DND-41 (cell line): ENCODE measurements around the gene CAPN2.

Experiments
- ATAC-seq: fragments of 200-7000 bp; cut with Tn5 transposase; 3 replicates; pipeline ENCODE4 v1.9.1; 2021; ENCODE audit warnings: low read depth; ENCODE audit not compliant: insufficient read depth
- DNase-seq: peaks from one replicate; pipeline ENCODE4 v3.0.0-alpha.2; 2020
- H2AFZ ChIP-seq: 2 replicates; pipeline ENCODE4 v1.6.0; 2012; ENCODE audit warnings: low read depth, low read length
- H3K27ac ChIP-seq: 2 replicates; pipeline ENCODE4 v1.5.1; 2012; ENCODE audit warnings: low read length, inconsistent platforms
- H3K27me3 ChIP-seq: fragments of 200-600 bp; sonication (generic); 2 replicates; pipeline ENCODE4 v1.6.0; 2012; ENCODE audit warnings: low read length, mild to moderate bottlenecking, inconsistent platforms; ENCODE audit not compliant: insufficient read depth, poor library complexity
- H3K36me3 ChIP-seq: 2 replicates; pipeline ENCODE4 v1.5.1; 2012; ENCODE audit warnings: low read length, inconsistent platforms; ENCODE audit not compliant: insufficient read depth
- H3K4me1 ChIP-seq: 2 replicates; pipeline ENCODE4 v1.5.1; 2012; ENCODE audit warnings: mild to moderate bottlenecking, low read length; ENCODE audit not compliant: insufficient read depth
- H3K4me2 ChIP-seq: 2 replicates; pipeline ENCODE4 v1.6.0; 2012; ENCODE audit warnings: mild to moderate bottlenecking, moderate library complexity, low read length, inconsistent platforms; ENCODE audit not compliant: insufficient read depth
- H3K4me3 ChIP-seq, 2 experiments: fragments of 200-600 bp in 1 of 2; shearing (Covaris generic) in 1 of 2; 2 replicates each; pipeline ENCODE4 v1.5.1; 2012 to 2016; ENCODE audit warnings: inconsistent platforms in 2 of 2, low read length in 2 of 2, mild to moderate bottlenecking in 2 of 2, low read depth in 1 of 2, moderate library complexity in 1 of 2
- H3K79me2 ChIP-seq: 2 replicates; pipeline ENCODE4 v1.6.0; 2012; ENCODE audit warnings: low read length, inconsistent platforms; ENCODE audit not compliant: insufficient read depth
- H3K9ac ChIP-seq: 2 replicates; pipeline ENCODE4 v1.6.0; 2012; ENCODE audit warnings: low read depth, mild to moderate bottlenecking, inconsistent platforms, low read length, moderate library complexity
- H3K9me3 ChIP-seq: 2 replicates; pipeline ENCODE4 v1.5.1; 2012; ENCODE audit warnings: low read length, moderate library complexity, mild to moderate bottlenecking, inconsistent platforms; ENCODE audit not compliant: insufficient read depth, severe bottlenecking
- H4K20me1 ChIP-seq: 2 replicates; pipeline ENCODE4 v1.6.0; 2012; ENCODE audit warnings: low read length; ENCODE audit not compliant: insufficient read depth
- EZH2 ChIP-seq: IDR thresholded peaks from 3 replicates; pipeline ENCODE4 v1.6.1; 2012; ENCODE audit warnings: borderline replicate concordance, low read depth, mild to moderate bottlenecking, moderate library complexity, low read length, inconsistent platforms; ENCODE audit not compliant: severe bottlenecking
- TF ChIP-seq, protein P1 (sequence below): IDR thresholded peaks from 2 replicates; pipeline ENCODE4 v1.5.1; 2012; ENCODE audit warnings: borderline replicate concordance, low read length, moderate library complexity, mild to moderate bottlenecking; ENCODE audit not compliant: poor library complexity, severe bottlenecking; ENCODE audit errors: extremely low read depth

Gene CAPN2

DNA sequence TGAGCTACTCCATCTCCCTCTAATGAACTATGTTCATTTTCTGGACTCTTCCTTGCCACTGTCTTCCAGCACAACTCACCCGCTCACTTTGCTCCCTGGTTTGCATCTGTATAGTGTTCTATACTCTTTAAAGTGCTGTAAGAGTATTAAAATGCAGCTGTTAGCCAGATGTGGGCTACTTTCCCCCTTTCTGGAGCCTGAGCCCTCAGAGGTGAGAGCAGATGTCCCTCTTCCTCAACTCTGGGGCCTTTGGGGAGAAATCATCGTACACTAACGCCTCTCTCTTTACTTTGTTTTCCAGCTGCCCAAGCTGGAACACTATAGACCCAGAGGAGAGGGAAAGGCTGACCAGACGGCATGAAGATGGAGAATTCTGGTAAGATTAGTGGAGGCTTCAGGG is 39.4 kb downstream of the CAPN2 start:
- no peak overlapping the region for H3K9ac ChIP-seq
- peaks cover 3% of the 10 kb centered on the region for H3K27me3 ChIP-seq
- H2AFZ ChIP-seq = no peak overlapping the region
- no peak overlapping the region for H3K4me2 ChIP-seq
- H3K36me3 ChIP-seq = no peaks in the 10 kb centered on the region
- H3K79me2 ChIP-seq = no peaks in the 10 kb centered on the region
- H3K4me1 ChIP-seq = peaks cover 4% of the 10 kb centered on the region
- ATAC-seq (no peak), DNase-seq (no peak)
- TF ChIP-seq, protein P1, sequence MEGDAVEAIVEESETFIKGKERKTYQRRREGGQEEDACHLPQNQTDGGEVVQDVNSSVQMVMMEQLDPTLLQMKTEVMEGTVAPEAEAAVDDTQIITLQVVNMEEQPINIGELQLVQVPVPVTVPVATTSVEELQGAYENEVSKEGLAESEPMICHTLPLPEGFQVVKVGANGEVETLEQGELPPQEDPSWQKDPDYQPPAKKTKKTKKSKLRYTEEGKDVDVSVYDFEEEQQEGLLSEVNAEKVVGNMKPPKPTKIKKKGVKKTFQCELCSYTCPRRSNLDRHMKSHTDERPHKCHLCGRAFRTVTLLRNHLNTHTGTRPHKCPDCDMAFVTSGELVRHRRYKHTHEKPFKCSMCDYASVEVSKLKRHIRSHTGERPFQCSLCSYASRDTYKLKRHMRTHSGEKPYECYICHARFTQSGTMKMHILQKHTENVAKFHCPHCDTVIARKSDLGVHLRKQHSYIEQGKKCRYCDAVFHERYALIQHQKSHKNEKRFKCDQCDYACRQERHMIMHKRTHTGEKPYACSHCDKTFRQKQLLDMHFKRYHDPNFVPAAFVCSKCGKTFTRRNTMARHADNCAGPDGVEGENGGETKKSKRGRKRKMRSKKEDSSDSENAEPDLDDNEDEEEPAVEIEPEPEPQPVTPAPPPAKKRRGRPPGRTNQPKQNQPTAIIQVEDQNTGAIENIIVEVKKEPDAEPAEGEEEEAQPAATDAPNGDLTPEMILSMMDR = no peak
- no peak for TF ChIP-seq EZH2
- H4K20me1 ChIP-seq = no peaks in the 10 kb centered on the region
- H3K27ac ChIP-seq = no peak overlapping the region
- no peak overlapping the region for H3K4me3 ChIP-seq
- H3K9me3 ChIP-seq = no peaks in the 10 kb centered on the region

DNA sequence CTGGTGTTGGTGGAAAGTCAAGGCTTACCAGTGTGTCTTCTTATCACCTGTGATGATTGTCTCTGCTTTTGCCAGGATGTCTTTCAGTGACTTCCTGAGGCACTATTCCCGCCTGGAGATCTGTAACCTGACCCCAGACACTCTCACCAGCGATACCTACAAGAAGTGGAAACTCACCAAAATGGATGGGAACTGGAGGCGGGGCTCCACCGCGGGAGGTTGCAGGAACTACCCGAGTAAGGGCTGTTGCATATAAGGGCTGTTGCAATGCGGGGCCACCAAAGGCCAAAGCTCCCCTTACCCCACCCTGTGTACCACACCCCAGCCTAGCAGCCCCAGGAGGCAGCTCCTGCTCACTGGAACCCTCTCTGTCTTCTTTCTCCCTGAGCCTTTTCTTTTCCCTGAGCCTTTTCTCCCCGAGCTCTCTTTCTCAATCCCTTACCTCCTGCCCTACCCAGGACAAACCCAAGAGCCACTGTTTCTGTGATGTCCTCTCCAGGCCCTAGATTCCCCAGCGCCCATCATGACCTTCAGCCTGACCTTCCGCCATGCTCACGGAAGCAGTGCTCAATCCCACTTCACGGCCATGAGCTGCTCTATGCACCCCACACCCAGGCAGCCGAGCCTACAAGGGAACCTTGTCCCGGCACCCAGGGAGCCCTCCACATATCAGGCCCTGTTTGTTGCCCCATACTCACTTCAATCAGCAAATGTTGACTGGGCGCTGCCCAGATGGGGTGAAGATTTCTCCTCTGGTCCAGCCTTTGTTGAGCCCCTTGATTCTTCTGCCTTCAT is 40.6 kb downstream of the CAPN2 start:
- Histone ChIP-seq H2AFZ (no peak overlapping the region), H3K9ac (no peak overlapping the region), H3K4me3 (no peak overlapping the region), H3K9me3 (no peaks in the 10 kb centered on the region), H3K27ac (no peak overlapping the region), H3K79me2 (no peaks in the 10 kb centered on the region), H3K27me3 (peaks cover 3% of the 10 kb centered on the region), H3K4me1 (peaks cover 4% of the 10 kb centered on the region), H3K4me2 (no peak overlapping the region), H4K20me1 (no peaks in the 10 kb centered on the region), H3K36me3 (no peaks in the 10 kb centered on the region)
- DNase-seq (no peak), ATAC-seq (no peak)
- TF ChIP-seq EZH2 = no peak
- TF ChIP-seq, protein P1 = no peak

DNA sequence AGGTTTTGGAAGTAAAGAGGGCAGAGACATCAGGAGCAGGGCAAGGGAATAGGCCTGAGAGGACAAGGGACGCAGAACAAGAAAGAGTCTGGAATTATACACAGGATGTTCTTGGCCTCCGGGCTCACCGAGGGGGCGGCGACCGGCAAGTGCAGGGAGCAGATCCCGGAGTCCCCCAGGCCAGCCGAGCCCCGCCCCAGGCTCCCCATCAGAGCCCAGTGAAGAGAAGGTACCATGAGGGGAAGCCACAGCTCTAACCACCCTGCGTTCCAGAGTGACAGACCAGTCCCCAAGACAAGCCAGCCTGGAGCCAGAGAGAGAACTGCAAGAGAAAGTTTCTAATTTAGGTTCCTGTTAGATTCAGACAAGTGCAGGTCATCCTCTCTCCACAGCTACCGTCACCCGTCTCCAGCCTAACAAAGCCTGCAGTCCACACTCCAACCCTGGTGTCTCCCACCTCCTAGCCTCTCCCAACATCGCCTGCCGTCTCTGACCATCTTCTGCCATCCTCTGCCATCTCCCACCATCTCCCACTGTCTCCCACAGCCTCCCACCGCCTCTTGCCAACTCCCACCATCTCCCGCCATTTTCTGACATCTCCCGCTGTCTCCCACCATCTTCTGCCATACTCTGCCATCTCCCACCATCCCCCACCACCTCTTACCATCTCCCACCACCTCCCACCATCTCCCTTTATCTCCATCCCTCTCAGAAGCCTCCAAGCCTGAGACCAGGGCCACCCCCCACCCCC is 42.5 kb downstream of the CAPN2 start:
- H3K27ac ChIP-seq = no peak overlapping the region
- no peak overlapping the region for H3K9ac ChIP-seq
- no peaks in the 10 kb centered on the region for H3K9me3 ChIP-seq
- TF ChIP-seq, protein P1 = no peak
- TF ChIP-seq EZH2 = no peak
- H3K4me1 ChIP-seq = no peaks in the 10 kb centered on the region
- H2AFZ ChIP-seq = no peak overlapping the region
- no peaks in the 10 kb centered on the region for H4K20me1 ChIP-seq
- no peak for ATAC-seq
- H3K4me2 ChIP-seq = no peak overlapping the region
- H3K27me3 ChIP-seq = peaks cover 3% of the 10 kb centered on the region
- no peaks in the 10 kb centered on the region for H3K36me3 ChIP-seq
- H3K4me3 ChIP-seq = no peak overlapping the region
- no peaks in the 10 kb centered on the region for H3K79me2 ChIP-seq
- no peak for DNase-seq
